Mucosa of descending colon (tissue), 3 donors: ENCODE results near the gene POLR1H. TPM values are rescaled to one million over a fixed set of nuclear protein-coding genes. Genes with fewer than 3 reads are reported as not detected.
A peak's percentile ranks its signal among the peaks of the same experiment; 100 is the strongest.
"Not testable (repeated sequence)": the region's sequence is repeated elsewhere in the genome, so short reads cannot be mapped to it uniquely, and the experiment has no call there.

ENCODE experiments used
- ATAC-seq: fragments of 200-7000 bp; cut with Tn5 transposase; one replicate; pipeline ENCODE4 v1.9.1; 2020; ENCODE audit warnings: mild to moderate bottlenecking, moderate library complexity
- DNase-seq, 3 donors: peaks; one replicate each; pipeline ENCODE4 v3.0.0-alpha.2; 2020
- H3K36me3 ChIP-seq: fragments of 200-600 bp; one replicate; pipeline ENCODE4 v1.8.0; 2021; ENCODE audit warnings: low read depth, mild to moderate bottlenecking
- H3K4me1 ChIP-seq: fragments of 200-600 bp; one replicate; pipeline ENCODE4 v1.8.0; 2021; ENCODE audit warnings: low read depth, mild to moderate bottlenecking
- H3K4me3 ChIP-seq: fragments of 200-600 bp; one replicate; pipeline ENCODE4 v1.8.0; 2021; ENCODE audit warnings: mild to moderate bottlenecking
- H3K9me3 ChIP-seq: fragments of 200-600 bp; one replicate; pipeline ENCODE4 v1.8.0; 2021; ENCODE audit warnings: mild to moderate bottlenecking
- CTCF ChIP-seq: fragments of 200-600 bp; IDR thresholded peaks from one replicate; pipeline ENCODE4 v1.8.0; 2022; ENCODE audit warnings: antibody characterized with exemption, mild to moderate bottlenecking
- intact Hi-C, 2 donors: fragments of 100-400 bp; cut with DNase I in 1 of 2; cut with micrococcal nuclease in 1 of 2; formaldehyde crosslinking; loops; one replicate each; pipeline versions ENCODE4 v1.11.0 to v1.11.1; 2022; cut with DNase I, micrococcal nuclease
- long read RNA-seq, 2 donors: library from polyadenylated mRNA; unstranded; transcript quantifications; one replicate each; pipeline ENCODE4 v2.0.0, GENCODE V29; 2019 to 2021
- total RNA-seq, 3 donors: library from RNA; stranded (reverse); fragmentation: NEBNext Ultra II Directional in 2 of 3; extraction: Animal tissue kit (Norgen Biotek cat#: 25700) in 2 of 3; gene quantifications; one replicate each; pipeline versions ENCODE4 v1.2.1 to v1.2.4, GENCODE V29; 2021 to 2023
- donor health status: DM: no; HTN: no; CAD: no; lungs with moderate emphysema.
- donor health status: DM: no; HTN: no; CAD: no.
- donor health status: DM: no; HTN: yes; CAD: no.

POLR1H gene
- total RNA-seq: 10 to 100 TPM; 22.4 to 31.7 (median 23.0) TPM
- long read RNA-seq, donor 1, transcript ZNRD1-201 (4 exons, 864 nt): major isoform, 10 of 18 reads
- long read RNA-seq, donor 1, partial matches to known transcripts: 1 of 18 reads
- long read RNA-seq, donor 1, other reads (novel, unspliced or antisense): 0 of 18 reads
- long read RNA-seq, donor 2, transcript ZNRD1-201 (4 exons, 864 nt): major isoform, 10 of 22 reads
- long read RNA-seq, donor 2, partial matches to known transcripts: 0 of 22 reads
- long read RNA-seq, donor 2, other reads (novel, unspliced or antisense): 3 of 22 reads

GRCh38 chr6:30061092-30061857 lies at the start of gene POLR1H:
TSS of gene POLR1H (plus strand) at chr6:30061265. CDS start at chr6:30061525, 260 bp downstream.
- Histone ChIP-seq H3K4me3 (peak within 1 kb of the TSS; percentile 48), H3K4me1 (peaks cover 12% of the 10 kb centered on the region), H3K9me3 (no peaks in the 10 kb centered on the region), H3K36me3 (no peaks in the 10 kb centered on the region)
- intact Hi-C loops: no loop called here
- peak; percentile 98 for ATAC-seq
- peak; percentile 93 to 96 (median 95) for DNase-seq
- TF ChIP-seq CTCF: no peak

- Histone ChIP-seq H3K9me3 (no peaks in the 10 kb centered on the region), H3K4me1 (no peaks in the 10 kb centered on the region), H3K4me3 (no peak overlapping the region), H3K36me3 (no peaks in the 10 kb centered on the region)
- peak; percentile 90 for TF ChIP-seq CTCF
- ATAC-seq (peak; percentile 76), DNase-seq (peak in 2 of 3 donors; percentile 19 to 84)
- intact Hi-C loops: loop anchor here (2.0 kb wide), 1 partner anchor 165 kb away; no protein-coding TSS in a partner anchor
Observed at GRCh38 chr6:30013291-30013922, 47.7 kb upstream of the POLR1H start.

GRCh38 chr6:30019819-30020218 lies 41.2 kb upstream of the POLR1H start:
- no peaks in the 10 kb centered on the region for H3K9me3 ChIP-seq
- H3K4me3 ChIP-seq: no peak overlapping the region
- no peak for DNase-seq
- TF ChIP-seq CTCF: no peak
- ATAC-seq: no peak
- no peaks in the 10 kb centered on the region for H3K4me1 ChIP-seq
- no peaks in the 10 kb centered on the region for H3K36me3 ChIP-seq
- intact Hi-C loops: no loop called here

GRCh38 chr6:30020626-30021025 lies 40.4 kb upstream of the POLR1H start:
- Histone ChIP-seq H3K4me1 (no peaks in the 10 kb centered on the region), H3K36me3 (no peaks in the 10 kb centered on the region), H3K9me3 (no peaks in the 10 kb centered on the region), H3K4me3 (no peak overlapping the region)
- TF ChIP-seq CTCF: no peak
- DNase-seq: no peak
- ATAC-seq: no peak
- intact Hi-C loops: no loop called here

- no peak overlapping the region for H3K4me3 ChIP-seq
- DNase-seq (no peak), ATAC-seq (no peak)
- H3K9me3 ChIP-seq: no peaks in the 10 kb centered on the region
- TF ChIP-seq CTCF: no peak
- intact Hi-C loops: no loop called here
- H3K4me1 ChIP-seq: no peaks in the 10 kb centered on the region
- H3K36me3 ChIP-seq: no peaks in the 10 kb centered on the region
Observed at GRCh38 chr6:30022189-30022588, 38.9 kb upstream of the POLR1H start.

- intact Hi-C loops, ATAC-seq, DNase-seq, H3K9me3 ChIP-seq, H3K4me3 ChIP-seq, H3K36me3 ChIP-seq, H3K4me1 ChIP-seq: not testable (repeated sequence)
Observed at GRCh38 chr6:30022712-30023111, 38.4 kb upstream of the POLR1H start.
